GM20431 (cell line): Measurements from ENCODE around the gene MACO1.
"Not testable (repeated sequence)": the region's sequence is repeated elsewhere in the genome, so short reads cannot be mapped to it uniquely, and the experiment has no call there.

Source experiments
- in situ Hi-C: fragments of 300-500 bp; cut with MseI, MboI; formaldehyde crosslinking; loops from one replicate; pipeline ENCODE4 v1.15.0; 2020; ENCODE audit warnings: low sequenced_read_pairs; ENCODE audit not compliant: unreplicated experiment

Gene MACO1, protein sequence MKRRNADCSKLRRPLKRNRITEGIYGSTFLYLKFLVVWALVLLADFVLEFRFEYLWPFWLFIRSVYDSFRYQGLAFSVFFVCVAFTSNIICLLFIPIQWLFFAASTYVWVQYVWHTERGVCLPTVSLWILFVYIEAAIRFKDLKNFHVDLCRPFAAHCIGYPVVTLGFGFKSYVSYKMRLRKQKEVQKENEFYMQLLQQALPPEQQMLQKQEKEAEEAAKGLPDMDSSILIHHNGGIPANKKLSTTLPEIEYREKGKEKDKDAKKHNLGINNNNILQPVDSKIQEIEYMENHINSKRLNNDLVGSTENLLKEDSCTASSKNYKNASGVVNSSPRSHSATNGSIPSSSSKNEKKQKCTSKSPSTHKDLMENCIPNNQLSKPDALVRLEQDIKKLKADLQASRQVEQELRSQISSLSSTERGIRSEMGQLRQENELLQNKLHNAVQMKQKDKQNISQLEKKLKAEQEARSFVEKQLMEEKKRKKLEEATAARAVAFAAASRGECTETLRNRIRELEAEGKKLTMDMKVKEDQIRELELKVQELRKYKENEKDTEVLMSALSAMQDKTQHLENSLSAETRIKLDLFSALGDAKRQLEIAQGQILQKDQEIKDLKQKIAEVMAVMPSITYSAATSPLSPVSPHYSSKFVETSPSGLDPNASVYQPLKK

DNA sequence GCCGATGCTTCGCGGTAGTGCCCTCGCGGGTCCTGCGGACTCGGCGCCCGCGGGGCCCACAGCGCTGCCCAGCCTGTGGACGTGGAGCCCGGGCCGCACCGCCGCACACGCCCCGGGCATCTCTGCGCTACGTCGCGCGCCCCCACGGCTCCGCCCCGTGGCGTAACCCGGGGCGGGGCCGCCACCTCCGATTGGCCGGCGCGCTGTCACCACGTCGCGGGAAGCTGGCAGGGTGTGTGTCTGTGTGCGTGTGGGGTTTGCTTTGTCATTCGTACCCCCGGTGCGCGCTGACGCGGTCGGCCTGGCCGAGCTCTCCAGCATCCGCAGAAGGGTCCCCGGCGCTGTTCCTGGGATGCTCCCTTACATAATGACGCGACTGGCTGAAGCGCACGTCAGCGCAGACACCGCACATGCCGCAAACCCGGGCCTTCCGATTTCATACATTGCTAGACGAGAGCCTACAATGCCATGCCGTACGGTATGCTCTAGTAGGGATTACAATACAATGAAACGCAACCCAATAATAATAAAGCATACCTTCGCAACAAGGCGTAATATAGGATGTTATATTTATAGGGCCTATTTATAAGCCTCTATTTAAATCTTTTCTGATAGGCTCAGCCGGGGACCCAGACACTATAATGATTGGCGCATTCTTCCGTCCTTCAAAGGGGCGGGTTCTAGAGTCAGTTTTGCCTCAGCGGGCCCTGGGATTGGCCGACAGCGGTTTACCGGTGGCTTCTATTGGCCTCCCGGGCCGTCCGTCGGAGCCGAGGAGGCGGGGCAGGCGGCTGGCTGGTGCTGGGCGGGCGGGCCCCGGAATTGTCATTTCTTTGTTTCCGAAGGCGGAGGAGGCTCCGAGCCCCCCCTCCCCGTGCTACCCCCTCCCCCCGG lies at the start of gene MACO1:
Gene MACO1, plus strand, starts transcription at position 825 of the 894 bp plus-strand sequence. CDS start 202 bp downstream, outside the sequence.
- in situ Hi-C loops, result no loop called here

DNA sequence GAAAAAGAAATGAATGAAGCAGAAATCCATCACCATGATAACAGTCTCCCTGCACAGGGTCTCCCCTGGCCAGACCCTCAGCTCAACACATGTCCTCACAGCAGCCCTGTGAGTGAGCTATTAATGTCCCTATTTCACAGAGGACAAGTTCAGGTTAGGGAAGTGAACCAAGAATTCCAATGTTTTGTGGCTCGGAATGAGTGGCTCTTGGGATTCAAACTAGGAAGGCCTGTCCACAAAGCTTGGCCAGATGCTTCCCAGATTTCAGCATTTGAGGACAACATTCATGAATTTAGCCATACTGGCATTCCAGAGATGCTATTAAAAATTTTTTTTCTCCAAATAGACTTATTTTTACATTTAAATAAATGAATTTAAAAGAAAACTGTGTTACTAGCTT lies 48.2 kb upstream of the MACO1 start:
- in situ Hi-C loops, result not testable (repeated sequence)

DNA sequence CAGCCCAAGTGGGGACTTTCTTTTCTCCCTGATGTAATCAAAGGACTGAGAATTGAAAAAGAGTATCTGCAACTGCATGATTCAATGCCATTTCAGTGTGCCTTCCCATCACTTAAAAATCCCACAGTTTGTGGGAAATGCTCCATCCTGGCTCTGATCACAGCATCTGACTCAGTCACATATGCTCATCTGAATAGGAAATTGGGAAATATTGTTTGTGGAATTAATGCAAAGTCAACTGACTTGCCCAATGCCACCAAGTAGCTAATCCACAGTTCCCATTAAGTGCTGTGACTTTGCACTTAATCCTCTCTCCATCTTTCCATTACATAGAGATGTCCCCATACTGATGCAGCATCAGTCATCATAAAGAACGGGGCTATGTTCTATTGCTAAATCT lies 47.6 kb upstream of the MACO1 start:
- in situ Hi-C loops, result not testable (repeated sequence)

DNA sequence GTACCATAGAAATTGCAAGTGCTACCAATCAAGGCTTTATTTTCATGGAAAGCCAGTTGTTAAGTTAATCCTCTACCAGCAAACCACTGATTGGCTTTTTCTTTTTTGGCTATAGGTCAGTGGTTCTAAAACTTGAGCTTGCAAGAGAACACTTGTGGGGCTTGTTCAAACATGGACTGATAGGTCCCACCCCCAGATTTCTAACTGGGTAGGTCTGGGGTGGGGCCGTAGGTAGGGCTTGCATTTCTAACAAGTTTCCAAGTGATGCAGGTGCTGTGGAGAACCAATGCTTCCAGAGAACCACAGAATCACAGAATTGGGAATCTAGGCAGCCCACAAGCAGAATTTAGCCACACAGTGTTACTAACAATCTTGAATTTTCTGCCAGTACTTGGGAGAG lies 46.8 kb upstream of the MACO1 start:
- in situ Hi-C loops, result not testable (repeated sequence)

DNA sequence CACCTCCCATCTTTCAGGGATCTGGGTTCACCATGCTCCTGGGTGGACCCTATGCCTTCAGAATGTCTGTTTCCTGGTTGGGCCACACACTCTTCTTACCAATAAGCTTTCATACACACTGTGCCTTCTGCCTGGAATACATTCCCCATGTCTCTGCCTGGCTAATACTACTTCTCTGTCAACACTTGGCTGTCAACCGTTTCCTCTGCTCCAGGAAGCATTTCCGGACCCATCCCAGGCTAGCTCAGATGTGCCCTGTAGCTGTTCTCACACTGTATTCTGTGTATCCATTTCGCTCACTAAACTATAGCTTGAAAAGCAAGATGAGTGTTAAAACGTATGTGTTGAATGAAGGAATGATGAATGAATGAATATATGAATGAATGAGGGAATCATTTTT lies 43.6 kb upstream of the MACO1 start:
- in situ Hi-C loops, result not testable (repeated sequence)

DNA sequence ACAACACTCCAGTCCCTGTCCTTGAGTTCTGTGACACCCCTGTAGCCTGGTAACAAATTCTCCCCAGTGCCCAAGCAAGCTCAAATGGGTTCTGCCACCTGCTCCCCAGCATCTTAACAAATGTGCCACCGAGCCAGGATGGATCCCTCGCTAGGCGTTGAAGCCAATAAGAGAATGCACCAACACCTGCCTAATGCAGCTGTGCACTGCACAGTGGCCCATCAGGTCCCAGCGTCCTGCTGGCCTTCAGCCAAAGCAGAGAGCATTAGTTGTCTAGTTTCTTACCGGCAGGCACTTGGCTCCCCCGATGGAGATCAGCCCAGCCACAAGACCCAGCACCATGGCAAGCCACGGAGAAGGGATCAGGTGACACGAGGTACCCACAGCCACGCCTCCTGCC lies 42.0 kb upstream of the MACO1 start:
- in situ Hi-C loops, result not testable (repeated sequence)

DNA sequence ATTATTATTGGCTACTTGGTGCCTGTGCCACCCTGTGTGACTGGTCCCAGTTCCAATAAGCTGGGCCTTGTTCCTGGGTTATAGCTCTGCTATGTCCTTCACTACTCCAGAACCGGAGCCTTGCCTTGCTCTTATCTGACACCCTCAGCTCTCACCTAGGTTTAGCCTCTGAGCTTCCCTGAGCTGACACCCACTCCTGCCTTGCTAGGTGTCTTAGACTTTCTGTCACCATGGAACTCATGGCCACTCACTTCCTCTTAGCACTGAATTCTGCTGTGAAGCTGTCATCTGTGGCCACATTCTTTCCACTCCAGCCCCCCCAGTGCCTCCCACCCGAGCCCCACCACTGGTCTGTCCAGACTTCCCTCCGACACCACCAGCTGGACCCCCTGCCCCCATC lies 41.0 kb upstream of the MACO1 start:
- in situ Hi-C loops, result not testable (repeated sequence)

DNA sequence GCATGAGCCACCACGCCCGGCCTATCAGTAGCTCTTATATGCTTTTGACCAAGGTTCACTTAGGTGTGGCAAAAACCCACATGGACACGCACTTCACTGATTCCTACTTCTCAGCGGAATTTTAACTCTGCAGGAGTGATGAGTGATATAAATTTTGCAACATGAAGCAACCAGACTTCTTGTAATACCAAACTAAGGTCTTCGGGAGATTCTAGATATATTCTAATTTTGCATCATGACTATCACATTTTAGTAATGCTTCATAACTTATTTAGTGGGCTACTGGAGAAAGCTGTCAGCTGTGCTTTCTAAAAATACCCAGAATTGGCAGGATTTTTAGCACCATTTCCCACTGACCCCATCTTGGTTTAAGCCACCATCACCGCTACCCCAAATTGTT lies 37.9 kb upstream of the MACO1 start:
- in situ Hi-C loops, result no loop called here

DNA sequence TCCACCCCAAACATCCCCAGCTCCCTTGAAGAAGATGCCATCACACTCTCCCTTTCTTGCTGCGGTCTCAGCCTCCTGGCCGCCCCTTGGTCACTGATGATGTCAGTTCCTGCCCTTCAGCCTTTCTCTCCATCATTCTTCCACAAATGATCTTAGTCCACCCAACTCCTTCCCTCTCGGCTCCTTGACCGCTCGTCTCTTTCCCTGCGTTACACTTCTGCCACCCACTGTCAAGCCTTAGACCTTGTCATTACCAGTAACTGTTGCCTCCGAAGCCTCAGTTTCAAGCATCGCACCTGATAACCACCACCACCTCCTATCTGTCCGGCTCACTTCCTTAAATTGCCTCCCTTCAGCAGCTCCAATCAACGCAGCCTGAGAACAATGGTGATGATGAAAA lies 33.1 kb upstream of the MACO1 start:
- in situ Hi-C loops, result not testable (repeated sequence)

DNA sequence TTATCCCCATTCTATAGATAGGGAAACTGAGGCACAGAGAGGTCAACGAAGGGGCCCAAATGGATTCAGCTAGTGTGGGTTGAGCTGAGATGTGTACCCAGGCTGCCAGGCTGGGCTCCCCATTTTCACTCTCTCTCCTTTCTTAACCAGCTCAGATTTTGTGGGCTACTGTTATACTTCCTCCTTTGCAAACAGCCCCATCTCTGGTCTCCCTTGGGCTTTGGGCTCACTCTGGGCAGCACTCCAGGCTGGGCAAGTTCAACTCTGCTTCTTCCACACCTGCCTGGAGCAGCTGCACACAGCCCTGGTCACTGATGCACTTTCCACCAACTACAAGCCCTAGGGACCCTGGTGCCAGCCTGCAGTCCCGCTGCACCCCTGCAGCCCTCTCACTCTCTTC lies 32.6 kb upstream of the MACO1 start:
- in situ Hi-C loops, result not testable (repeated sequence)

DNA sequence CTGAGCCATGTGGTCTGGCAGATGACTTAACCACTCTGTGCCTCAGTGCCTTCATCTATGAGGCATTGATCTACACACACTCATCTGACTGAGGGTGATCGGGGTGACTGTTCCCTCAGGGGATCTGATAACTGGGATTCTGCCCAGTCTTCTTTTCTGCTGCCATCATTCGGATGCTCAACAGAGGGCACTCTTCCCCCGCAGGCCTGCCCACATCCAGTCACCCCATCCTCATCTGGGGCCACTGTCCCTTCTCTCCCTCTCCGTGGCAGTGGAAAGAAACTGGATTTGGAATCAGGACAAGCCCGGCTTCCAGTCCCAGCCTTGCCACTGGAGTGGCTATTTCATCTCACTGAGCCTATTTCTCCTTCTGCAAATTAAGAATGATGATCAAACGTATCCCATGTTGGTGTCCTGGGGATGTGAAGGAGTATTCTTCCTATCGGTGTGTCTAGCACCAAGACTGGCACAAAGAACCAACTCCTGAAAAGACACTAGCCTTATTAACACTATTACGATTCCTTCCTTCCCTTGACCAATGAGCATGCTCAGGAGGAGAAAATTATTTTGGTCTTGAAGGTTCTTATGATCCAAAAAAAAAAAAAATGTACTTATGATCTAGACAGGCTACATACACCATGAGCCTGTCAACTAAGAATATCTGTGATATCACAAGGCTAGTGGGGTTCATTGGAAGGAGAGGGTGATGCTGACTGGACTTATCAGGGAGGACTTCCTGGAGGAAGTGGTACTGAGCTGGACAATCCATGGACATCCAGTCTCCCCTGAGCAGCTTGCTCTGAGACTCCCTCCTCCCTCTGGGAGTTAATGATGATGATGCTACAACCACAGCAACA lies 27.5 kb upstream of the MACO1 start:
- in situ Hi-C loops, result not testable (repeated sequence)

DNA sequence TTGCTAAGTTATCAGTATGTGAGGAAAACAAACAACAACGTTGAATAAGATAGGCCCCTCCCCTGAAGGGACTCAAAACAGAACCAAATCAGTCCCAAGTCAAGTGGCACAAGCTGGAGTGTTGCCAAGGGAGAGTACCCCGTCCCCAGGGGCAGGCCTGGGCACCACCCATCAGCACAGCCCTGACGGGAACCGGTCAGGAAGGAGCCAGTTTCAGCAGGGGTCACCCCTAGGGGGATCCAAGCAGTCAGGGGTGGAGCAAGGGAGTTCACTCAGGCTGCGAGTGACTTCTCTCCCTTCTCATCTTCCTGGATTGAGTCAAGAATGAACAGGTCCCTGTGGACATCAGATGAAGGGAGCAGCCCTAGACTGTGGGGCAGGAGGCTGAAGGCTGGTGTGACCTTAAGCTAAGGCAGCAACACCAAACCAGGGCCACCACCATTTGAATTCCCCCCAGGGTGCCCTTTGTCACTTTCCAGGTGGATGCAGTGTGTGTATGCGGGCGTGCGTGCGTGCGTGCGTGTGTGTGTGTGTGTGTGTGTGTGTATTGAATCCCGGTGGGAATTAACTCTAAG lies 24.9 kb upstream of the MACO1 start:
- in situ Hi-C loops, result not testable (repeated sequence)

DNA sequence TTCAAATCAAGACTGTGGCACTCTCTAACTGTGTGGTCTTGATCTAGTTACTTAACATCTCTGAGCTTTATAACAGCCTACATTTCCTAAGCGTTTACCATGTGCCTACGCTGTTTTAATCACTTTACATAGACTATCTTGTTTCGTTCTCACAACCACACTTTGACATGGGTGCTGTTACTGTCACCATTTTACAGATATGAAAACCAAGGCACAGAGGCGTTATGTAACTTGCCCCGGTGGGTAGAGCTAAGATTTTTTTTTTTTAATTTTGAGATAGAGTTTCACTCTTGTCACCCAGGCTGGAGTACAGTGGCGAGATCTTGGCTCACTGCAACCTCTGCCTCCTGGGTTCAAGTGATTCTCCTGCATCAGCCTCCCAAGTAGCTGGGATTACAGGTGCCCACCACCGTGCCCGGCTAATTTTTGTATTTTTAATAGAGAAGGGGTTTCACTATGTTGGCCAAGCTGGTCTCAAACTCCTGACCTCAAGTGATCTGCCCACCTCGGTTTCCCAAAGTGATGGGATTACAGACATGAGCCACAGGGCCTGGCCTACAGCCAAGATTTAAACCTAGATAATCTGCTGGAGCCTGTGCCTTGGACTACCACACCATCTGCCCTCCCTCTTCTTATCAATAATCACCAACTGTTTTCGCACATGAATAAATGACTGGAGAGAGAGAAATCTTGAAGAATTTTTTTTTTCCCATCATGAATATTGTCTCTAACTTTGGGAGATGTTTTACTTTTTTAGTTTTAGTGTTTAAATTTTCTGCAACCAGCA lies 20.9 kb upstream of the MACO1 start:
- in situ Hi-C loops, result not testable (repeated sequence)

DNA sequence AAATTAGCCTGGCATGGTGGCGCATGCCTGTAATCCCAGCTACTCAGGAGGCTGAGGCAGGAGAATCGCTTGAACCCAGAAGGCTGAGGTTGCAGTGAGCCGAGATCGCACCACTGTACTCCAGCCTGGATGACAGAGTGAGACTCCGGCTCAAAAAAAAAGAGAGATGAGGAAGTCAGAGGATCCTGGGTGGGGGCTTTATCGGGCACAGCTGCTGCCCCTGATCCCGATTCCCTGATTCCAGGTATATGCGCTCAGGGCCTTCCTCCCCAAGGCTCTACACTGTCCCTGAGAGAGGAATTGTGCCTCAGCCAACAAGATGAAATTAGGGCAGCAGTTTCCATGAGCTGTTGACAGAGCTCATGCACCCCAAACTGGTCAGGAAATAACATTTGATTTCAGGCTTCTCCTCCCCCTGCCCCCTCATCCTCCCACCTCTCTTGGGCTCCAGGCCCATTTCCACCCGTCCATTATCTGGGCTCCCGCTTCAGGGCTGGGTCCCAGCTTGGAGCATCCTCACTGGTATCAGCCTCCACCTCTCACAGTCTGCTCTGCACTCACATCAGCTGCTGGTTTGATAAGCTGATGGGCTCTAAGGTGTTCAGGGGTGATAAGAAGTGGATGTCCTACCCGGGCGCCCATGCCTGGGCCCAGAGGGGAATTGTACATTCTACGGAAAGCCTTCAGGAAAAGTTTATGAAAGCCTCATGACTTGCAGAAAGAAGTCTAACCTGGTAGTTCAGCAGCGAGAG lies 17.6 kb upstream of the MACO1 start:
- in situ Hi-C loops, result not testable (repeated sequence)

DNA sequence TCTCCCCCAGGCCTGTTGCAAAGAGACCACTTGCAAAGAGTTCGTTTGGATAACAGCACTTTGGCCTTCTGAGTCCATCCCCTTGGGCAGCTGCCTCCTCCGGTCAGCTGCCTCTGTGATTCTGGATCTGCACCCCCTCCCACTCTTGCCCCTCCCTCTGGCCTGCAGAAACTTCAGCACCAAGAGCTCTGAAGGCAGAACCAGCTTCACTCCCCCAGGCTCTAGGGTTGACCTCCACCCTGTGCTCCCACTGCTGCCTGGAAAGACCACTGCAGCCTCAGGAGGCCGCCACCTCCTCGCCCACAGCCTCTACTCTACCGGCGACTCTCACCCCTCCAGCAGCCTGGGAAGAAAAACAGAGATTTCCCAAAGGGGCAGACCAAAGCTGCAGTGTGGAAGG lies 16.5 kb upstream of the MACO1 start:
- in situ Hi-C loops, result not testable (repeated sequence)

DNA sequence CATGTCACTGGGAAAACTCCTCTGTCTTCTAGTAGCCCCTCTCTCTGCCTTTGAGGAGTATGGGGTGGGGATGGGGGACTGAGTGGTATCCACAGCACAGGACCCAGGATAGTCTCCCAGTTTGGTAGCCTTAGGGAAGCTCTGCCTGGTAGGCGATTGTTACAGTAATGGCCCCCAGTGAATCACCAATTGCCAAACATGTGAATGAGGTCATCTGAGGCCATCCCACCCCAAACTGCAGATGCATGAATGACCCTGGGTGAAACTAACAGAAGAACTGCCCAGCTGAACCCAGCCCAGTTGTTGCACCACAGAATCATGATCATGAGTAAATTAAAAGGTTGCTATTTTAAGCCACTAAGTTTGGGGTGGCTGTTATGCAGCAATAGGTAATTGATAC lies 16.1 kb upstream of the MACO1 start:
- in situ Hi-C loops, result not testable (repeated sequence)

DNA sequence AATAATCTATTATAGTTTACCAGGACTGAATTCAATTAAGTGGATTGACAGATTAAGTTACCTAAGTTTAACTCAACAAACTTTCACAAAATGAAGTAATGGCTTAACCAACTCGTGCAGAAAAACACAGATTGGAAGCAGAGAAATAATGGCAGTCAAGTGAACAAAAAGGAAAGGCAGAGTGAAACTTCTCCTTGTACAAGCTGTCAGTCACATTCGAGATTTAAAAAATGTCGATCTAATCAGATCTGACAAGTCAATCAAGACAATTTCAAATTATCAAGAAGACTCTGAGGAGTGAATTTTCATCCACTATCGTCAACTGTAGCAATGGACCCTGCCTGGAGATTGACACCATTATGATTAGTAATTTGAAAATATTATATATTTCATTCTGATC lies 13.4 kb upstream of the MACO1 start:
- in situ Hi-C loops, result not testable (repeated sequence)

DNA sequence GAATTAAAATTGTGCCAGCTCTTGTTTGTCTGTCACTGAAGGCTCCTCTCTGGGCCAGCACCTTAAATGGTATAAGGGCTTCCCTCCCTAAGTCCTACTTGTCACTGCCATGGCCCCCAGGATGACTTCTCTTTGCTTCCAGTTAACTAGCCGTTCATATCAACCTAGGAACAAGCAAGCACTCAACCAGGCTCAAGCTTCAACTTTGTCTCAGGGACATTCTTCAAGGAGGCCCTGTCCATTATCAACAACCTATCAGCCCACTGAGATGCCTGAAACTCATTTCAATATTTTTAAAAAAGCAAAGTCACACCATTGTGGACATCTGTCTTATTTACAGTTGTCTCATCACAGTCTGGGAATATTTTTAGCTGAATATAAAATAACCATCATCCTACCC lies 11.4 kb upstream of the MACO1 start:
- in situ Hi-C loops, result not testable (repeated sequence)
